ENCODE data around the gene RAB20. TPM values are rescaled to one million over a fixed set of nuclear protein-coding genes. Genes with fewer than 3 reads are reported as not detected.

The RAB20 gene
- total RNA-seq, 1 donor from 2014 or later: 51.3 TPM

GRCh38 chr13:110600261-110600819, 38.8 kb upstream of the RAB20 start:
- Histone ChIP-seq H3K36me3 (no peaks in the 10 kb centered on the region), H3K27ac (no peak overlapping the region), H3K27me3 (ENCODE audit: low read depth) (no peaks in the 10 kb centered on the region), H3K4me1 (no peaks in the 10 kb centered on the region), H3K9me3 (no peaks in the 10 kb centered on the region), H3K4me3 (no peak overlapping the region)
- no peak for TF ChIP-seq CTCF (IDR thresholded peaks at IDR 0.05)
- intact Hi-C loops (cut with DNase I): no loop called here
- ATAC-seq (no peak), DNase-seq (no peak)

- Histone ChIP-seq H3K9me3 (no peaks in the 10 kb centered on the region), H3K4me1 (no peaks in the 10 kb centered on the region), H3K27me3 (ENCODE audit: low read depth) (no peaks in the 10 kb centered on the region), H3K36me3 (no peaks in the 10 kb centered on the region), H3K4me3 (no peak overlapping the region), H3K27ac (no peak overlapping the region)
- ATAC-seq (no peak), DNase-seq (no peak)
- intact Hi-C loops (cut with DNase I): no loop called here
- TF ChIP-seq CTCF (IDR thresholded peaks at IDR 0.05): no peak
Observed at GRCh38 chr13:110597041-110597689, 35.6 kb upstream of the RAB20 start.

- Histone ChIP-seq H3K4me1 (no peaks in the 10 kb centered on the region), H3K36me3 (no peaks in the 10 kb centered on the region), H3K4me3 (no peak overlapping the region), H3K9me3 (no peaks in the 10 kb centered on the region), H3K27me3 (ENCODE audit: low read depth) (no peaks in the 10 kb centered on the region), H3K27ac (no peak overlapping the region)
- peak; percentile 84 for ATAC-seq
- peak; percentile 68 for TF ChIP-seq CTCF (IDR thresholded peaks at IDR 0.05)
- no peak for DNase-seq
- intact Hi-C loops (cut with DNase I): loop anchor here (5.0 kb wide), 1 partner anchor 224 kb away; no protein-coding TSS in a partner anchor
Observed at GRCh38 chr13:110593430-110594130, 32.1 kb upstream of the RAB20 start.

GRCh38 chr13:110592665-110593064, 31.1 kb upstream of the RAB20 start:
- no peaks in the 10 kb centered on the region for H3K36me3 ChIP-seq
- no peaks in the 10 kb centered on the region for H3K27me3 ChIP-seq (ENCODE audit: low read depth)

GRCh38 chr13:110590577-110590976, 29.1 kb upstream of the RAB20 start:
- Histone ChIP-seq H3K27ac (no peak overlapping the region), H3K27me3 (ENCODE audit: low read depth) (no peaks in the 10 kb centered on the region), H3K9me3 (no peaks in the 10 kb centered on the region), H3K4me3 (no peak overlapping the region), H3K36me3 (no peaks in the 10 kb centered on the region), H3K4me1 (no peaks in the 10 kb centered on the region)
- no peak for TF ChIP-seq CTCF (IDR thresholded peaks at IDR 0.05)
- ATAC-seq (peak; percentile 79 to 81), DNase-seq (peak; percentile 55)
- intact Hi-C loops (cut with DNase I): loop anchor here (5.0 kb wide), 1 partner anchor 227 kb away; no protein-coding TSS in a partner anchor

More at GRCh38 chr13:110592665-110593064, 31.1 kb upstream of the RAB20 start:
- H3K4me3 ChIP-seq: no peak overlapping the region
- H3K4me1 ChIP-seq: no peaks in the 10 kb centered on the region
- ATAC-seq (no peak), DNase-seq (no peak)
- H3K27ac ChIP-seq: no peak overlapping the region
- TF ChIP-seq CTCF (IDR thresholded peaks at IDR 0.05): no peak
- no peaks in the 10 kb centered on the region for H3K9me3 ChIP-seq
- intact Hi-C loops (cut with DNase I): loop anchor here (5.0 kb wide), 1 partner anchor 225 kb away; no protein-coding TSS in a partner anchor
